Measurements from ENCODE around the gene SLC38A1. TPM values are rescaled to one million over a fixed set of nuclear protein-coding genes. Genes with fewer than 3 reads are reported as not detected.

Gene SLC38A1
- total and polyA plus RNA-seq, 4 donors, result 13.7 to 60.3 (median 26.4) TPM

GRCh38 chr12:46282829-46283228, 14.0 kb upstream of the SLC38A1 start:
- no peaks in the 10 kb centered on the region for H3K36me3 ChIP-seq (ENCODE audit: control insufficient read depth in 4 of 4, insufficient read depth in 4 of 4, low read length in 4 of 4)
- no peak overlapping the region for H3K9ac ChIP-seq (ENCODE audit: insufficient read depth in 1 of 2, low read length in 2 of 2)
- no peak overlapping the region for H3K27ac ChIP-seq (ENCODE audit: low read depth in 1 of 2, low read length in 1 of 2)
- no peak for TF ChIP-seq CTCF (IDR thresholded peaks at IDR 0.05; ENCODE audit: control extremely low read depth, extremely low read depth)
- peaks cover 0 to 19% (median 15%) of the 10 kb centered on the region in 4 donors for H3K9me3 ChIP-seq (ENCODE audit: control insufficient read depth in 4 of 4, insufficient read depth in 3 of 4, low read length in 3 of 4)
- no peaks in the 10 kb centered on the region for H3K4me1 ChIP-seq (ENCODE audit: control insufficient read depth in 5 of 5, insufficient read depth in 5 of 5, low read length in 5 of 5)
- no peaks in the 10 kb centered on the region for H3K27me3 ChIP-seq (ENCODE audit: control insufficient read depth in 3 of 3, insufficient read depth in 3 of 3, low read length in 2 of 3)
- DNase-seq (no peak), ATAC-seq (ENCODE audit: insufficient read depth, low FRiP score) (no peak)
- H3K4me3 ChIP-seq, result no peak overlapping the region

GRCh38 chr12:46276756-46277155, 7.9 kb upstream of the SLC38A1 start:
- no peak overlapping the region for H3K27ac ChIP-seq (ENCODE audit: low read depth in 1 of 2, low read length in 1 of 2)
- DNase-seq, result no peak
- H3K4me1 ChIP-seq (ENCODE audit: control insufficient read depth in 5 of 5, insufficient read depth in 5 of 5, low read length in 5 of 5), result no peaks in the 10 kb centered on the region
- H3K9ac ChIP-seq (ENCODE audit: insufficient read depth in 1 of 2, low read length in 2 of 2), result no peak overlapping the region
- ATAC-seq (ENCODE audit: insufficient read depth, low FRiP score), result no peak
- WGBS, 2 donors, result 75 to 91% methylated on average over 3 of the region's 3 CpGs
- no peaks in the 10 kb centered on the region for H3K36me3 ChIP-seq (ENCODE audit: control insufficient read depth in 4 of 4, insufficient read depth in 4 of 4, low read length in 4 of 4)
- peaks cover 0 to 6% (median 0%) of the 10 kb centered on the region in 4 donors for H3K9me3 ChIP-seq (ENCODE audit: control insufficient read depth in 4 of 4, insufficient read depth in 3 of 4, low read length in 3 of 4)
- no peak overlapping the region for H3K4me3 ChIP-seq
- no peak for TF ChIP-seq CTCF (IDR thresholded peaks at IDR 0.05; ENCODE audit: control extremely low read depth, extremely low read depth)
- no peaks in the 10 kb centered on the region for H3K27me3 ChIP-seq (ENCODE audit: control insufficient read depth in 3 of 3, insufficient read depth in 3 of 3, low read length in 2 of 3)

GRCh38 chr12:46271863-46272262, 3.0 kb upstream of the SLC38A1 start:
- no peak overlapping the region for H3K27ac ChIP-seq (ENCODE audit: low read depth in 1 of 2, low read length in 1 of 2)
- H3K36me3 ChIP-seq (ENCODE audit: control insufficient read depth in 4 of 4, insufficient read depth in 4 of 4, low read length in 4 of 4), result no peaks in the 10 kb centered on the region
- DNase-seq, result no peak
- no peak overlapping the region for H3K9ac ChIP-seq (ENCODE audit: insufficient read depth in 1 of 2, low read length in 2 of 2)
- no peak overlapping the region for H3K4me3 ChIP-seq
- ATAC-seq (ENCODE audit: insufficient read depth, low FRiP score), result no peak
- 86 to 95% methylated on average over 2 of the region's 2 CpGs for WGBS, 2 donors
- no peak for TF ChIP-seq CTCF (IDR thresholded peaks at IDR 0.05; ENCODE audit: control extremely low read depth, extremely low read depth)
- peaks cover 0 to 44% (median 33%) of the 10 kb centered on the region in 3 donors for H3K27me3 ChIP-seq (ENCODE audit: control insufficient read depth in 3 of 3, insufficient read depth in 3 of 3, low read length in 2 of 3)
- H3K4me1 ChIP-seq (ENCODE audit: control insufficient read depth in 5 of 5, insufficient read depth in 5 of 5, low read length in 5 of 5), result peaks cover 0 to 31% (median 5%) of the 10 kb centered on the region in 5 donors
- no peaks in the 10 kb centered on the region for H3K9me3 ChIP-seq (ENCODE audit: control insufficient read depth in 4 of 4, insufficient read depth in 3 of 4, low read length in 3 of 4)
